ENCODE measurements around the gene SNX13. TPM values are rescaled to one million over a fixed set of nuclear protein-coding genes. Genes with fewer than 3 reads are reported as not detected.
"Not testable (repeated sequence)": the region's sequence is repeated elsewhere in the genome, so short reads cannot be mapped to it uniquely, and the experiment has no call there.

SNX13 gene
- total and polyA plus RNA-seq, 7 donors: 9.6 to 80.9 (median 43.8) TPM

- WGBS, 2 donors: 58 to 79% methylated on average over 4 of the region's 4 CpGs
- Histone ChIP-seq H3K4me3 (no peak overlapping the region), H3K27ac (no peak overlapping the region), H3K4me1 (no peaks in the 10 kb centered on the region), H3K27me3 (no peaks in the 10 kb centered on the region), H3K9me3 (peaks cover 0 to 5% (median under 1%) of the 10 kb centered on the region in 4 donors), H3K36me3 (peaks cover 0 to 39% (median 5%) of the 10 kb centered on the region in 4 donors)
- no peak for DNase-seq
- intact Hi-C loops (cut with DNase I): no loop called here
- TF ChIP-seq CTCF (IDR thresholded peaks at IDR 0.05) (no peak), POLR2A (IDR thresholded peaks at IDR 0.05) (no peak), EP300 (IDR thresholded peaks at IDR 0.05) (no peak), POLR2AphosphoS5 (IDR thresholded peaks at IDR 0.05) (no peak)
Observed at GRCh38 chr7:17815318-17815717, 125.0 kb downstream of the SNX13 start.

- H3K4me1 ChIP-seq: no peaks in the 10 kb centered on the region
- H3K4me3 ChIP-seq: no peak overlapping the region
- 91 to 97% methylated on average over 1 of the region's 1 CpG for WGBS, 2 donors
- peaks cover 0 to 5% (median under 1%) of the 10 kb centered on the region in 4 donors for H3K9me3 ChIP-seq
- H3K36me3 ChIP-seq: peaks cover 0 to 35% (median 5%) of the 10 kb centered on the region in 4 donors
- H3K27ac ChIP-seq: no peak overlapping the region
- intact Hi-C loops (cut with DNase I): no loop called here
- no peaks in the 10 kb centered on the region for H3K27me3 ChIP-seq
- TF ChIP-seq POLR2AphosphoS5 (IDR thresholded peaks at IDR 0.05) (no peak), EP300 (IDR thresholded peaks at IDR 0.05) (no peak), CTCF (IDR thresholded peaks at IDR 0.05) (no peak), POLR2A (IDR thresholded peaks at IDR 0.05) (no peak)
- no peak for DNase-seq
Observed at GRCh38 chr7:17814058-17814457, 126.2 kb downstream of the SNX13 start.

GRCh38 chr7:17809215-17809614, 131.1 kb downstream of the SNX13 start:
- H3K4me3 ChIP-seq; H3K27ac ChIP-seq; H3K4me1 ChIP-seq; intact Hi-C loops (cut with DNase I); DNase-seq; H3K9me3 ChIP-seq; H3K27me3 ChIP-seq: not testable (repeated sequence)
- H3K36me3 ChIP-seq: peaks cover 0 to 33% (median 5%) of the 10 kb centered on the region in 4 donors

- no peak overlapping the region for H3K4me3 ChIP-seq
- TF ChIP-seq EP300 (IDR thresholded peaks at IDR 0.05) (no peak), POLR2A (IDR thresholded peaks at IDR 0.05) (no peak), POLR2AphosphoS5 (IDR thresholded peaks at IDR 0.05) (no peak), CTCF (IDR thresholded peaks at IDR 0.05) (no peak)
- intact Hi-C loops (cut with DNase I): no loop called here
- DNase-seq: no peak
- WGBS, 2 donors: 80 to 85% methylated on average over 9 of the region's 9 CpGs
- no peaks in the 10 kb centered on the region for H3K27me3 ChIP-seq
- H3K36me3 ChIP-seq: peaks cover 0 to 30% (median 6%) of the 10 kb centered on the region in 4 donors
- H3K4me1 ChIP-seq: no peaks in the 10 kb centered on the region
- H3K27ac ChIP-seq: no peak overlapping the region
- H3K9me3 ChIP-seq: peaks cover 0 to under 1% (median 0%) of the 10 kb centered on the region in 4 donors
Observed at GRCh38 chr7:17807242-17807641, 133.1 kb downstream of the SNX13 start.

- intact Hi-C loops (cut with DNase I): no loop called here
- Histone ChIP-seq H3K27ac (no peak overlapping the region), H3K27me3 (no peaks in the 10 kb centered on the region), H3K4me1 (no peaks in the 10 kb centered on the region), H3K36me3 (peaks cover 0 to 33% (median 9%) of the 10 kb centered on the region in 4 donors), H3K4me3 (no peak overlapping the region), H3K9me3 (no peaks in the 10 kb centered on the region)
- 97% methylated on average over 14 of the region's 14 CpGs for WGBS, 2 donors
- TF ChIP-seq POLR2AphosphoS5 (IDR thresholded peaks at IDR 0.05): no peak
- no peak for TF ChIP-seq POLR2A (IDR thresholded peaks at IDR 0.05)
- TF ChIP-seq CTCF (IDR thresholded peaks at IDR 0.05): no peak
- TF ChIP-seq EP300 (IDR thresholded peaks at IDR 0.05): no peak
- no peak for DNase-seq
Observed at GRCh38 chr7:17806631-17807030, 133.7 kb downstream of the SNX13 start.

All from sigmoid colon (tissue), 7 donors.